Endothelial cell of umbilical vein (primary cell): Measurements from ENCODE around the gene NRROS. TPM values are rescaled to one million over a fixed set of nuclear protein-coding genes. Genes with fewer than 3 reads are reported as not detected.

ENCODE experiments used
- BruUV-seq: library from RNA; stranded (reverse); fragments of 400-500 nt; replicated peaks from 2 replicates; lab custom pipeline; 2021; lab: Mats Ljungman, UMichigan
- CTCF ChIA-PET: fragments of 300-600, 350-600 bp; sonication (Branson Sonifier 250); formaldehyde crosslinking; loops from one replicate; lab custom pipeline; 2021; ENCODE audit warnings: antibody characterized with exemption, inconsistent platforms; lab: Charles Lee
- POLR2A ChIA-PET: fragments of 300-600, 350-600 bp; sonication (Branson Sonifier 250); formaldehyde crosslinking; loops from one replicate; lab custom pipeline; 2021; ENCODE audit warnings: antibody characterized with exemption, inconsistent platforms; lab: Charles Lee
- DNase-seq: peaks from one replicate; pipeline ENCODE4 v3.0.0-alpha.2; 2011; ENCODE audit warnings: low read depth, low spot score
- FAIRE-seq: peaks from 2 replicates; lab custom pipeline; 2011; peaks lifted over from hg19 to GRCh38; lab: Jason Lieb, UNC
- H2AFZ ChIP-seq: 2 replicates; pipeline ENCODE4 v1.6.0; 2012; ENCODE audit warnings: low read depth, low read length, control low read depth, inconsistent platforms
- H3K27ac ChIP-seq: 2 replicates; pipeline ENCODE4 v1.5.1; 2011; ENCODE audit warnings: low read depth, mild to moderate bottlenecking, control low read depth, low read length, moderate library complexity; ENCODE audit not compliant: insufficient read depth
- H3K27me3 ChIP-seq, 2 experiments: 2 replicates each; pipeline versions ENCODE4 v1.6.0 to v1.6.1; 2011; ENCODE audit warnings: low read length in 2 of 2, mixed read lengths in 1 of 2; ENCODE audit not compliant: control insufficient read depth in 2 of 2, insufficient read depth in 2 of 2
- H3K36me3 ChIP-seq, 2 experiments: 2 replicates in 1 of 2; 3 replicates in 1 of 2; pipeline ENCODE4 v1.5.1; 2011; ENCODE audit warnings: low read length in 2 of 2, mild to moderate bottlenecking in 1 of 2, moderate library complexity in 1 of 2; ENCODE audit not compliant: control insufficient read depth in 2 of 2, insufficient read depth in 2 of 2; ENCODE audit errors: extremely low read depth in 1 of 2
- H3K4me1 ChIP-seq: 3 replicates; pipeline ENCODE4 v1.5.1; 2011; ENCODE audit warnings: mild to moderate bottlenecking, low read length; ENCODE audit not compliant: control insufficient read depth, insufficient read depth; ENCODE audit errors: extremely low read depth
- H3K4me2 ChIP-seq: 2 replicates; pipeline ENCODE4 v1.6.1; 2011; ENCODE audit warnings: low read length, control low read depth, mixed read lengths; ENCODE audit not compliant: insufficient read depth
- H3K4me3 ChIP-seq, 3 experiments: fragments of 200-600 bp in 1 of 3; sonication (generic), shearing (Covaris generic) in 1 of 3; replicated peaks in 1 of 3; 2 replicates each; pipeline ENCODE4 v1.5.1; 2011 to 2016; ENCODE audit warnings: control low read depth in 3 of 3, low read length in 3 of 3, mild to moderate bottlenecking in 2 of 3, inconsistent platforms in 1 of 3, low read depth in 1 of 3, moderate library complexity in 1 of 3; ENCODE audit not compliant: insufficient read depth in 1 of 3
- H3K79me2 ChIP-seq: 2 replicates; pipeline ENCODE4 v1.6.0; 2012; ENCODE audit warnings: low read length, inconsistent platforms; ENCODE audit not compliant: control insufficient read depth, insufficient read depth
- H3K9ac ChIP-seq: replicated peaks from 2 replicates; pipeline ENCODE3; 2011; ENCODE audit warnings: low read length, control low read depth; ENCODE audit not compliant: insufficient read depth; ENCODE audit errors: extremely low read depth
- H3K9me1 ChIP-seq: replicated peaks from 3 replicates; pipeline ENCODE4 v1.6.0; 2011; ENCODE audit warnings: mild to moderate bottlenecking, low read length; ENCODE audit not compliant: control insufficient read depth, insufficient read depth; ENCODE audit errors: extremely low read depth
- H3K9me3 ChIP-seq: replicated peaks from 2 replicates; pipeline ENCODE4 v1.5.1; 2012; ENCODE audit warnings: low read length, inconsistent platforms; ENCODE audit not compliant: control insufficient read depth, insufficient read depth
- H4K20me1 ChIP-seq: replicated peaks from 2 replicates; pipeline ENCODE3; 2011; ENCODE audit warnings: mild to moderate bottlenecking, low read length; ENCODE audit not compliant: control insufficient read depth, insufficient read depth; ENCODE audit errors: extremely low read depth
- CTCF ChIP-seq, 2 donors: IDR thresholded peaks; 1 replicate in 1 of 2; 2 replicates in 1 of 2; pipeline ENCODE4 v1.5.1; 2011; ENCODE audit warnings: low read length in 2 of 2, mild to moderate bottlenecking in 2 of 2, moderate library complexity in 2 of 2, control low read depth in 1 of 2, inconsistent platforms in 1 of 2, low read depth in 1 of 2; ENCODE audit not compliant: insufficient read depth in 1 of 2; ENCODE audit errors: extremely low read depth in 1 of 2
- EZH2 ChIP-seq: IDR thresholded peaks from 2 replicates; pipeline ENCODE4 v1.6.1; 2012; ENCODE audit warnings: borderline replicate concordance, low read depth, mild to moderate bottlenecking, moderate library complexity, low read length, inconsistent platforms; ENCODE audit not compliant: severe bottlenecking
- FOS ChIP-seq: IDR thresholded peaks from 2 replicates; pipeline ENCODE4 v1.6.1; 2011; ENCODE audit warnings: mild to moderate bottlenecking, low read length, moderate library complexity, borderline replicate concordance; ENCODE audit not compliant: insufficient read depth
- GATA2 ChIP-seq: IDR thresholded peaks from 2 replicates; pipeline ENCODE4 v1.7.0; 2011; ENCODE audit warnings: low read depth, mild to moderate bottlenecking, moderate library complexity, mixed read lengths, low read length; ENCODE audit not compliant: insufficient read length, insufficient read depth
- JUN ChIP-seq: IDR thresholded peaks from 2 replicates; pipeline ENCODE4 v1.6.1; 2011; ENCODE audit warnings: borderline replicate concordance, low read depth; ENCODE audit not compliant: insufficient read length, insufficient read depth
- MYC ChIP-seq: IDR thresholded peaks from one replicate; pipeline ENCODE4 v1.6.1; 2011; ENCODE audit warnings: mild to moderate bottlenecking, low read depth, low read length
- POLR2A ChIP-seq: IDR thresholded peaks from 2 replicates; pipeline ENCODE4 v1.6.1; 2012; ENCODE audit warnings: low read depth, mild to moderate bottlenecking, control low read depth, low read length
- POLR2AphosphoS5 ChIP-seq: IDR thresholded peaks from 2 replicates; pipeline ENCODE4 v1.6.1; 2012; ENCODE audit warnings: low read depth, mild to moderate bottlenecking, control low read depth, low read length, moderate library complexity; ENCODE audit not compliant: insufficient read depth
- dilution Hi-C: fragments of 300-500 bp; cut with MboI; formaldehyde crosslinking; loops from one replicate; pipeline ENCODE4 v1.15.0; 2019; ENCODE audit warnings: low sequenced_read_pairs; ENCODE audit not compliant: extremely low pct_ligation_motif_present
- intact Hi-C: fragments of 100-400 bp; cut with micrococcal nuclease; formaldehyde crosslinking; loops from one replicate; pipeline ENCODE4 v1.10.0; 2022
- polyA plus RNA-seq, 4 experiments: library from polyadenylated mRNA; depleted of rRNA in 3 of 4; stranded (reverse) in 3 of 4; unstranded in 1 of 4; fragments of >200 nt; gene quantifications; 2 replicates each; pipeline versions ENCODE4 v1.2.1 to v1.2.3, GENCODE V29; 2011 to 2012; ENCODE audit warnings: missing spikeins in 1 of 4
- total RNA-seq: library from RNA; stranded (reverse); gene quantifications from 2 replicates; pipeline ENCODE4 v1.2.3, GENCODE V29; 2021
- TF ChIP-seq, protein P1 (sequence below): IDR thresholded peaks from 2 replicates; pipeline ENCODE4 v1.6.1; 2011; ENCODE audit not compliant: insufficient read depth, insufficient read length

NRROS gene
- total and polyA plus RNA-seq, 2 donors (not counting 3 experiments of a cell fraction or from before 2014, with no cell fraction given): 8.1 to 15.6 TPM

GRCh38 chr3:196661400-196661799, 21.9 kb downstream of the NRROS start:
- dilution Hi-C loops: no loop called here
- DNase-seq: no peak
- Histone ChIP-seq H3K9me3 (no peaks in the 10 kb centered on the region), H2AFZ (no peak overlapping the region), H3K4me3 (no peak overlapping the region), H3K36me3 (no peaks in the 10 kb centered on the region), H3K79me2 (no peaks in the 10 kb centered on the region), H3K9me1 (no peaks in the 10 kb centered on the region), H3K9ac (no peak overlapping the region), H3K27ac (no peak overlapping the region), H3K27me3 (no peaks in the 10 kb centered on the region), H3K4me1 (no peaks in the 10 kb centered on the region), H4K20me1 (no peaks in the 10 kb centered on the region), H3K4me2 (no peak overlapping the region)
- no peak for FAIRE-seq
- BruUV-seq: no TSS peak
- TF ChIP-seq MYC (no peak), POLR2A (no peak), JUN (no peak), GATA2 (no peak), POLR2AphosphoS5 (no peak), CTCF (IDR thresholded peaks at IDR 0.05; ENCODE audit: extremely low read depth in 1 of 2, insufficient read depth in 1 of 2, low read depth in 1 of 2, low read length in 2 of 2) (no peak), FOS (no peak), EZH2 (no peak)
- TF ChIP-seq, protein P1, sequence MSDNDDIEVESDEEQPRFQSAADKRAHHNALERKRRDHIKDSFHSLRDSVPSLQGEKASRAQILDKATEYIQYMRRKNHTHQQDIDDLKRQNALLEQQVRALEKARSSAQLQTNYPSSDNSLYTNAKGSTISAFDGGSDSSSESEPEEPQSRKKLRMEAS: no peak
- intact Hi-C loops: no loop called here
- ChIA-PET CTCF (interaction anchor here (1.1 to 2.3 kb wide), 3 partner anchors 9 to 51 kb away, joined by 4 to 11 read pairs (median 6); no protein-coding TSS in a partner anchor), POLR2A (interaction anchor here (0.6 to 0.9 kb wide), 2 partner anchors 11 to 16 kb away, joined by 3 to 5 read pairs; no protein-coding TSS in a partner anchor)
